Kidney (tissue), 14 donors: ENCODE measurements around the gene DHCR24. TPM values are rescaled to one million over a fixed set of nuclear protein-coding genes. Genes with fewer than 3 reads are reported as not detected.
A peak's percentile ranks its signal among the peaks of the same experiment; 100 is the strongest.

ENCODE experiments used
- DNase-seq, 5 donors: peaks; one replicate each; pipeline ENCODE4 v3.0.0-alpha.2; 2013 to 2020
- FAIRE-seq: peaks from 2 replicates; lab custom pipeline; 2012; peaks lifted over from hg19 to GRCh38; lab: Jason Lieb, UNC
- H3K27ac ChIP-seq, 2 donors: one replicate each; pipeline ENCODE4 v1.7.0; 2013; ENCODE audit warnings: low read depth in 2 of 2, low read length in 2 of 2, inconsistent platforms in 1 of 2
- H3K27me3 ChIP-seq: one replicate; pipeline ENCODE4 v1.7.1; 2013; ENCODE audit warnings: low read length, inconsistent platforms; ENCODE audit not compliant: control insufficient read depth, insufficient read depth
- H3K36me3 ChIP-seq, 3 donors: one replicate each; pipeline versions ENCODE4 v1.7.0 to v1.7.1; 2013; ENCODE audit warnings: low read length in 3 of 3, control low read depth in 1 of 3, inconsistent platforms in 1 of 3; ENCODE audit not compliant: insufficient read depth in 3 of 3, control insufficient read depth in 2 of 3
- H3K4me1 ChIP-seq, 3 donors: one replicate each; pipeline versions ENCODE4 v1.7.0 to v1.7.1; 2013; ENCODE audit warnings: low read length in 3 of 3, inconsistent platforms in 1 of 3, low read depth in 1 of 3; ENCODE audit not compliant: control insufficient read depth in 2 of 3, insufficient read depth in 2 of 3
- H3K4me3 ChIP-seq, 3 donors: one replicate each; pipeline versions ENCODE4 v1.7.0 to v1.8.1; 2013; ENCODE audit warnings: low read length in 3 of 3, control low read depth in 1 of 3, inconsistent platforms in 1 of 3
- H3K9ac ChIP-seq, 3 donors: one replicate each; pipeline versions ENCODE4 v1.7.0 to v1.7.1; 2013; ENCODE audit warnings: low read length in 3 of 3, control low read depth in 1 of 3, inconsistent platforms in 1 of 3
- H3K9me3 ChIP-seq, 3 donors: one replicate each; pipeline versions ENCODE4 v1.7.0 to v1.7.1; 2013; ENCODE audit warnings: low read length in 3 of 3, control low read depth in 1 of 3, inconsistent platforms in 1 of 3; ENCODE audit not compliant: control insufficient read depth in 2 of 3, insufficient read depth in 1 of 3
- CTCF ChIP-seq: IDR thresholded peaks from 3 replicates; pipeline ENCODE4 v1.5.1; 2012; ENCODE audit warnings: mild to moderate bottlenecking, moderate library complexity, borderline replicate concordance; ENCODE audit not compliant: insufficient read depth; ENCODE audit errors: extremely low read depth
- intact Hi-C: fragments of 100-400 bp; cut with DNase I; formaldehyde crosslinking; loops from one replicate; pipeline ENCODE4 v1.11.1; 2022
- polyA plus RNA-seq: library from polyadenylated mRNA; stranded (reverse); fragments of 350-450 nt; fragmentation: Illumina TruSeq; extraction: RNeasy Lipid Tissue Mini Kit (QIAGEN cat#74804); gene quantifications from one replicate; pipeline ENCODE4 v1.2.3, GENCODE V29; 2014; ENCODE audit warnings: low read depth, low replicate concordance; ENCODE audit not compliant: insufficient read depth
- total RNA-seq: library from RNA; stranded (reverse); fragmentation: NEBNext Ultra II Directional; extraction: Animal tissue kit (Norgen Biotek cat#: 25700); gene quantifications from one replicate; pipeline ENCODE4 v1.2.1, GENCODE V29; 2021
- donor health status: control.
- donor health status: control.
- donor health status: control.
- donor health status: control.
- donor health status: control.
- donor health status: DM: yes; HTN: yes; CAD: no.
- donor health status: Normal renal cell carcinoma (clear cell type).

Gene DHCR24
- total and polyA plus RNA-seq, 2 donors from 2014 or later: 33.7 to 91.7 TPM

- Histone ChIP-seq H3K27me3 (no peaks in the 10 kb centered on the region), H3K4me1 (peaks cover 3 to 35% (median 17%) of the 10 kb centered on the region in 3 donors), H3K9me3 (no peaks in the 10 kb centered on the region), H3K9ac (no peak overlapping the region), H3K27ac (no peak overlapping the region), H3K4me3 (peak overlapping the region in 1 of 3 donors; percentile 67), H3K36me3 (no peaks in the 10 kb centered on the region)
- FAIRE-seq (no peak), DNase-seq (no peak)
- intact Hi-C loops: no loop called here
- TF ChIP-seq CTCF: no peak
These were observed 23.7 kb downstream of the DHCR24 start for GRCh38 chr1:54863267-54863665.

GRCh38 chr1:54861070-54861761 lies 25.8 kb downstream of the DHCR24 start:
- H3K27ac ChIP-seq: no peak overlapping the region
- FAIRE-seq: no peak

GRCh38 chr1:54859700-54860391 lies 27.1 kb downstream of the DHCR24 start:
- no peaks in the 10 kb centered on the region for H3K36me3 ChIP-seq
- no peak for FAIRE-seq

More at GRCh38 chr1:54861070-54861761, 25.8 kb downstream of the DHCR24 start:
- intact Hi-C loops: no loop called here
- no peak overlapping the region for H3K4me3 ChIP-seq
- no peaks in the 10 kb centered on the region for H3K36me3 ChIP-seq
- DNase-seq: peak in 3 of 5 donors; percentile 45 to 66 (median 55)
- no peaks in the 10 kb centered on the region for H3K9me3 ChIP-seq
- H3K27me3 ChIP-seq: no peaks in the 10 kb centered on the region
- no peak overlapping the region for H3K9ac ChIP-seq
- TF ChIP-seq CTCF: no peak
- peaks cover 5 to 33% (median 20%) of the 10 kb centered on the region in 3 donors for H3K4me1 ChIP-seq

More at GRCh38 chr1:54859700-54860391, 27.1 kb downstream of the DHCR24 start:
- DNase-seq: no peak
- Histone ChIP-seq H3K27me3 (no peaks in the 10 kb centered on the region), H3K4me3 (no peak overlapping the region), H3K27ac (no peak overlapping the region), H3K9me3 (no peaks in the 10 kb centered on the region), H3K4me1 (peaks cover 5 to 23% (median 13%) of the 10 kb centered on the region in 3 donors), H3K9ac (no peak overlapping the region)
- intact Hi-C loops: no loop called here
- no peak for TF ChIP-seq CTCF
